H1 (cell line): ENCODE results near the gene CDC37. TPM values are rescaled to one million over a fixed set of nuclear protein-coding genes. Genes with fewer than 3 reads are reported as not detected.
"Not testable (repeated sequence)": the region's sequence is repeated elsewhere in the genome, so short reads cannot be mapped to it uniquely, and the experiment has no call there.

Experiments used
- CTCF ChIA-PET: fragments of 300-600 bp; sonication (Branson Sonifier 250); formaldehyde crosslinking; loops from one replicate; lab custom pipeline; 2021; ENCODE audit not compliant: partially characterized antibody; lab: Charles Lee
- POLR2A ChIA-PET: fragments of 300-600 bp; sonication (Branson Sonifier 250); formaldehyde crosslinking; loops from one replicate; lab custom pipeline; 2021; ENCODE audit warnings: inconsistent platforms; ENCODE audit not compliant: partially characterized antibody; lab: Charles Lee
- DNase-seq, 2 experiments: peaks; one replicate each; pipeline versions ENCODE4 v3.0.0 to v3.0.0-alpha.2; 2010 to 2022; ENCODE audit warnings: low spot score in 2 of 2, low read depth in 1 of 2, mixed read lengths in 1 of 2
- FAIRE-seq: peaks from 2 replicates; lab custom pipeline; 2011; peaks lifted over from hg19 to GRCh38; lab: Jason Lieb, UNC
- H2AFZ ChIP-seq: 2 replicates; pipeline ENCODE4 v1.8.1; 2012; ENCODE audit warnings: low read length, inconsistent platforms
- H2AK5ac ChIP-seq: 2 replicates; pipeline ENCODE4 v1.6.1; 2013; ENCODE audit warnings: low read depth, low read length
- H2BK120ac ChIP-seq: replicated peaks from 2 replicates; pipeline ENCODE3; 2013; ENCODE audit warnings: low read depth, low read length, inconsistent platforms
- H2BK12ac ChIP-seq: 2 replicates; pipeline ENCODE4 v1.6.1; 2013; ENCODE audit warnings: low read depth, low read length
- H2BK15ac ChIP-seq: 2 replicates; pipeline ENCODE4 v1.6.1; 2013; ENCODE audit warnings: low read length
- H2BK20ac ChIP-seq: 2 replicates; pipeline ENCODE4 v1.6.1; 2013; ENCODE audit warnings: low read length
- H2BK5ac ChIP-seq: 2 replicates; pipeline ENCODE4 v1.6.1; 2013; ENCODE audit warnings: low read depth, low read length
- H3K14ac ChIP-seq: 2 replicates; pipeline ENCODE4 v1.6.1; 2013; ENCODE audit warnings: inconsistent platforms; ENCODE audit not compliant: insufficient read length
- H3K18ac ChIP-seq: 2 replicates; pipeline ENCODE4 v1.6.1; 2013; ENCODE audit warnings: low read length; ENCODE audit errors: extremely low read depth
- H3K23ac ChIP-seq: 2 replicates; pipeline ENCODE4 v1.6.1; 2013; ENCODE audit warnings: inconsistent platforms; ENCODE audit not compliant: insufficient read length
- H3K23me2 ChIP-seq: 2 replicates; pipeline ENCODE4 v1.6.1; 2013; ENCODE audit warnings: low read depth, low read length
- H3K27ac ChIP-seq: 2 replicates; pipeline ENCODE4 v1.6.1; 2011; ENCODE audit warnings: low read depth, low read length, inconsistent platforms
- H3K27me3 ChIP-seq, 4 experiments: replicated peaks in 1 of 4; 1 replicate in 1 of 4; 2 replicates in 3 of 4; pipeline versions ENCODE4 v1.6.1 to v1.8.1; 2011 to 2013; ENCODE audit warnings: low read length in 3 of 4, mild to moderate bottlenecking in 3 of 4, inconsistent platforms in 2 of 4, mixed read lengths in 2 of 4, moderate library complexity in 1 of 4; ENCODE audit not compliant: control insufficient read depth in 3 of 4, insufficient read depth in 3 of 4; ENCODE audit errors: extremely low read depth in 1 of 4
- H3K36me3 ChIP-seq, 4 experiments: 2 replicates each; pipeline versions ENCODE4 v1.6.1 to v1.8.1; 2011 to 2013; ENCODE audit warnings: mild to moderate bottlenecking in 4 of 4, low read length in 3 of 4, moderate library complexity in 2 of 4, control low read depth in 1 of 4, inconsistent platforms in 1 of 4; ENCODE audit not compliant: insufficient read depth in 4 of 4, control insufficient read depth in 2 of 4
- H3K4ac ChIP-seq: replicated peaks from 2 replicates; pipeline ENCODE3; 2013; ENCODE audit warnings: low read length, low read depth, mixed read lengths, inconsistent platforms; ENCODE audit not compliant: insufficient read length
- H3K4me1 ChIP-seq, 4 experiments: replicated peaks in 1 of 4; 1 replicate in 1 of 4; 2 replicates in 3 of 4; pipeline versions ENCODE4 v1.6.1 to v1.8.1; 2011 to 2013; ENCODE audit warnings: low read length in 3 of 4, inconsistent platforms in 2 of 4, mixed read lengths in 1 of 4; ENCODE audit not compliant: insufficient read depth in 4 of 4, control insufficient read depth in 3 of 4
- H3K4me2 ChIP-seq, 2 experiments: 2 replicates each; pipeline versions ENCODE4 v1.6.1 to v1.8.1; 2011 to 2013; ENCODE audit warnings: low read depth in 2 of 2, low read length in 2 of 2, control low read depth in 1 of 2, inconsistent platforms in 1 of 2, mild to moderate bottlenecking in 1 of 2; ENCODE audit not compliant: insufficient read depth in 1 of 2
- H3K4me3 ChIP-seq, 4 experiments: fragments of 200-600, 300-600 bp in 1 of 4; sonication (generic), shearing (Covaris generic), sonication (Bioruptor Twin) in 1 of 4; 2 replicates each; pipeline versions ENCODE4 v1.5.1 to v1.8.1; 2011 to 2016; ENCODE audit warnings: low read length in 4 of 4, low read depth in 3 of 4, control low read depth in 2 of 4, inconsistent platforms in 2 of 4, mild to moderate bottlenecking in 2 of 4, mixed read lengths in 1 of 4, moderate library complexity in 1 of 4; ENCODE audit not compliant: insufficient read depth in 2 of 4; ENCODE audit errors: extremely low read depth in 1 of 4
- H3K56ac ChIP-seq: replicated peaks from 2 replicates; pipeline ENCODE3; 2013; ENCODE audit warnings: low read depth, mild to moderate bottlenecking, mixed read lengths, low read length, inconsistent platforms; ENCODE audit not compliant: insufficient read length
- H3K79me1 ChIP-seq: 2 replicates; pipeline ENCODE4 v1.6.1; 2013; ENCODE audit warnings: low read depth, low read length, control low read depth
- H3K79me2 ChIP-seq, 2 experiments: 2 replicates each; pipeline versions ENCODE4 v1.6.1 to v1.8.1; 2012 to 2013; ENCODE audit warnings: low read length in 2 of 2, mild to moderate bottlenecking in 2 of 2, inconsistent platforms in 1 of 2; ENCODE audit not compliant: insufficient read depth in 2 of 2, control insufficient read depth in 1 of 2
- H3K9ac ChIP-seq, 4 experiments: replicated peaks in 1 of 4; 1 replicate in 1 of 4; 2 replicates in 3 of 4; pipeline versions ENCODE4 v1.6.1 to v1.8.1; 2011 to 2013; ENCODE audit warnings: low read depth in 3 of 4, low read length in 3 of 4, control low read depth in 2 of 4, mild to moderate bottlenecking in 2 of 4, moderate library complexity in 2 of 4, inconsistent platforms in 1 of 4; ENCODE audit errors: extremely low read depth in 1 of 4
- H3K9me3 ChIP-seq, 2 experiments: 2 replicates each; pipeline versions ENCODE4 v1.6.1 to v1.8.1; 2012 to 2013; ENCODE audit warnings: mild to moderate bottlenecking in 2 of 2, moderate library complexity in 2 of 2, control low read depth in 1 of 2, inconsistent platforms in 1 of 2, low read depth in 1 of 2, low read length in 1 of 2, mixed read lengths in 1 of 2; ENCODE audit not compliant: insufficient read depth in 2 of 2
- H4K20me1 ChIP-seq, 2 experiments: replicated peaks in 1 of 2; 2 replicates each; pipeline versions ENCODE3 to v1.8.1; 2011 to 2013; ENCODE audit warnings: inconsistent platforms in 2 of 2, low read length in 2 of 2, mild to moderate bottlenecking in 1 of 2; ENCODE audit not compliant: insufficient read depth in 2 of 2, control insufficient read depth in 1 of 2
- H4K5ac ChIP-seq: 2 replicates; pipeline ENCODE4 v1.6.1; 2013; ENCODE audit warnings: low read length, low read depth, mixed read lengths, inconsistent platforms; ENCODE audit not compliant: insufficient read length
- H4K8ac ChIP-seq: 2 replicates; pipeline ENCODE4 v1.8.0; 2013; ENCODE audit warnings: mild to moderate bottlenecking, moderate library complexity, low read length, inconsistent platforms; ENCODE audit not compliant: insufficient read depth; ENCODE audit errors: extremely low read depth
- H4K91ac ChIP-seq: replicated peaks from 2 replicates; pipeline ENCODE3; 2013; ENCODE audit warnings: low read length, mixed read lengths, inconsistent platforms; ENCODE audit not compliant: insufficient read length
- WGBS, 2 experiments: shearing (Covaris generic) in 1 of 2; methylation state at CpG; one replicate each; pipeline versions ENCODE4 v1.1.6 to v1.1.7; 2013 to 2015; ENCODE audit warnings: low lambda C conversion rate in 2 of 2, mixed read lengths in 2 of 2, inconsistent platforms in 1 of 2, low coverage in 1 of 2, missing lambda C conversion rate in 1 of 2; ENCODE audit not compliant: insufficient replicate concordance in 2 of 2, insufficient coverage in 1 of 2, insufficient read length in 1 of 2; ENCODE audit errors: extremely low coverage in 1 of 2, missing lambda C conversion rate in 1 of 2; 5-methylcytosine and 5-hydroxymethylcytosine counted together
- polyA plus RNA-seq, 7 experiments: library from polyadenylated mRNA; depleted of rRNA in 3 of 7; stranded (reverse) in 5 of 7; unstranded in 2 of 7; fragments of >200 nt in 5 of 7; fragments of 200-250 nt in 2 of 7; gene quantifications; 1 replicate in 5 of 7; 2 replicates in 1 of 7; 4 replicates in 1 of 7; pipeline versions ENCODE4 v1.2.1 to v1.2.3, GENCODE V29; 2011 to 2013; ENCODE audit warnings: missing spikeins in 2 of 7, mixed read lengths in 2 of 7
- total RNA-seq: library from RNA; stranded (reverse); fragmentation: NEBNext Ultra II Directional; extraction: Animal tissue kit (Norgen Biotek cat#: 25700); gene quantifications from 2 replicates; pipeline ENCODE4 v1.2.1, GENCODE V29; 2021

The CDC37 gene
- total and polyA plus RNA-seq, 2 of the 8 experiments (the other 6 are each of a cell fraction or from before 2014, with no cell fraction given): 162 to 181 TPM

GRCh38 chr19:10377140-10377640, 26.2 kb downstream of the CDC37 start:
- peaks cover 18% of the 10 kb centered on the region for H3K23me2 ChIP-seq
- H2AFZ ChIP-seq, H2BK120ac ChIP-seq, POLR2A ChIA-PET, H4K5ac ChIP-seq, H3K9me3 ChIP-seq, H2BK20ac ChIP-seq, H2BK5ac ChIP-seq, H2BK12ac ChIP-seq, H3K23ac ChIP-seq, H3K18ac ChIP-seq, H4K8ac ChIP-seq, FAIRE-seq, H3K27me3 ChIP-seq, DNase-seq, H3K27ac ChIP-seq, H3K4me2 ChIP-seq, H3K4me3 ChIP-seq, H3K56ac ChIP-seq, H2BK15ac ChIP-seq, H3K9ac ChIP-seq, H2AK5ac ChIP-seq, H4K91ac ChIP-seq, H3K4ac ChIP-seq, H3K79me2 ChIP-seq, H3K36me3 ChIP-seq, H3K79me1 ChIP-seq, H4K20me1 ChIP-seq, H3K4me1 ChIP-seq, H3K14ac ChIP-seq: not testable (repeated sequence)
- 92% methylated on average over 2 of the region's 2 CpGs; no CpG with 5 or more reads in 1 of the 2 experiments for whole genome bisulfite sequencing, 2 experiments
- CTCF ChIA-PET: interaction anchor here (0.9 to 8.1 kb wide), 2 partner anchors 13 to 106 kb away, joined by 3 to 47 read pairs; partner anchors contain the start of gene ICAM1
